Common myeloid progenitor, CD34-positive (primary cell): ENCODE data around the gene TECPR2.
A peak's percentile ranks its signal among the peaks of the same experiment; 100 is the strongest.

Experiments used
- CTCF ChIA-PET: fragments of 350-600 bp; sonication (Branson Sonifier 250); formaldehyde crosslinking; loops from one replicate; lab custom pipeline; 2021; ENCODE audit warnings: antibody characterized with exemption; lab: Charles Lee
- POLR2A ChIA-PET: fragments of 350-600 bp; sonication (Branson Sonifier 250); formaldehyde crosslinking; loops from one replicate; lab custom pipeline; 2021; ENCODE audit warnings: antibody characterized with exemption; lab: Charles Lee
- DNase-seq, 3 donors: peaks; one replicate each; pipeline versions ENCODE4 v3.0.0 to v3.0.0-alpha.2; 2013
- H3K27ac ChIP-seq, 2 experiments: 1 replicate in 1 of 2; 2 replicates in 1 of 2; pipeline ENCODE4 v1.7.0; 2013; ENCODE audit warnings: inconsistent platforms in 2 of 2, low read length in 2 of 2, mild to moderate bottlenecking in 2 of 2, low read depth in 1 of 2, moderate library complexity in 1 of 2; ENCODE audit not compliant: severe bottlenecking in 2 of 2, insufficient read depth in 1 of 2, poor library complexity in 1 of 2
- H3K27me3 ChIP-seq, 5 experiments: replicated peaks in 2 of 5; 1 replicate in 3 of 5; 2 replicates in 2 of 5; pipeline versions ENCODE4 v1.6.1 to v1.7.0; 2013; ENCODE audit warnings: low read length in 4 of 5, mild to moderate bottlenecking in 2 of 5, moderate library complexity in 2 of 5, inconsistent platforms in 1 of 5; ENCODE audit not compliant: insufficient read depth in 5 of 5, control insufficient read depth in 4 of 5
- H3K36me3 ChIP-seq, 4 experiments: 1 replicate in 2 of 4; 2 replicates in 2 of 4; pipeline versions ENCODE4 v1.6.1 to v1.7.0; 2013; ENCODE audit warnings: low read length in 3 of 4, control low read depth in 1 of 4, mild to moderate bottlenecking in 1 of 4; ENCODE audit not compliant: control insufficient read depth in 4 of 4, insufficient read depth in 4 of 4
- H3K4me1 ChIP-seq, 4 experiments: 1 replicate in 3 of 4; 2 replicates in 1 of 4; pipeline versions ENCODE4 v1.6.1 to v1.7.1; 2013; ENCODE audit warnings: low read length in 3 of 4, mild to moderate bottlenecking in 3 of 4, control low read depth in 1 of 4, inconsistent platforms in 1 of 4, moderate library complexity in 1 of 4; ENCODE audit not compliant: control insufficient read depth in 4 of 4, insufficient read depth in 4 of 4; ENCODE audit errors: control extremely low read depth in 1 of 4
- H3K4me3 ChIP-seq, 7 experiments: 1 replicate in 4 of 7; 2 replicates in 3 of 7; pipeline versions ENCODE4 v1.5.1 to v1.7.0; 2013; ENCODE audit warnings: mild to moderate bottlenecking in 7 of 7, low read length in 6 of 7, moderate library complexity in 6 of 7, inconsistent platforms in 2 of 7, low read depth in 2 of 7, control low read depth in 1 of 7; ENCODE audit not compliant: insufficient read depth in 4 of 7, control insufficient read depth in 1 of 7; ENCODE audit errors: extremely low read depth in 1 of 7
- H3K9me3 ChIP-seq, 5 experiments: 1 replicate in 4 of 5; 2 replicates in 1 of 5; pipeline versions ENCODE4 v1.6.1 to v1.7.1; 2013; ENCODE audit warnings: low read length in 4 of 5, mild to moderate bottlenecking in 2 of 5, inconsistent platforms in 1 of 5, low read depth in 1 of 5, moderate library complexity in 1 of 5; ENCODE audit not compliant: control insufficient read depth in 4 of 5, insufficient read depth in 2 of 5; ENCODE audit errors: control extremely low read depth in 1 of 5
- WGBS: methylation state at CpG from one replicate; pipeline ENCODE4 v1.1.5; 2013; ENCODE audit not compliant: insufficient coverage; 5-methylcytosine and 5-hydroxymethylcytosine counted together

TECPR2 gene

GRCh38 chr14:102352213-102352612 lies 10.5 kb upstream of the TECPR2 start:
- no peak for DNase-seq
- Histone ChIP-seq H3K36me3 (peaks cover 3 to 71% (median 54%) of the 10 kb centered on the region in 4 experiments), H3K4me1 (no peaks in the 10 kb centered on the region), H3K4me3 (no peak overlapping the region), H3K9me3 (no peaks in the 10 kb centered on the region), H3K27ac (no peak overlapping the region), H3K27me3 (no peaks in the 10 kb centered on the region)
- CTCF ChIA-PET, result interaction anchor here (1.2 kb wide), 1 partner anchor 86 kb away, joined by 4 read pairs; no protein-coding TSS in a partner anchor
- 83% methylated on average over 1 of the region's 4 CpGs for WGBS
- POLR2A ChIA-PET, result interaction anchor here (0.8 to 1.0 kb wide), 2 partner anchors 10 to 19 kb away, joined by 3 read pairs; no protein-coding TSS in a partner anchor

- H3K9me3 ChIP-seq, result no peaks in the 10 kb centered on the region
- no peaks in the 10 kb centered on the region for H3K27me3 ChIP-seq
- H3K27ac ChIP-seq, result no peak overlapping the region
- no peak for DNase-seq
- WGBS, result 97% methylated on average over 7 of the region's 8 CpGs
- H3K36me3 ChIP-seq, result peaks cover 6 to 71% (median 49%) of the 10 kb centered on the region in 4 experiments
- no peak overlapping the region for H3K4me3 ChIP-seq
- POLR2A ChIA-PET, result interaction anchor here (1.0 kb wide), 1 partner anchor 20 kb away, joined by 3 read pairs; no protein-coding TSS in a partner anchor
- H3K4me1 ChIP-seq, result no peaks in the 10 kb centered on the region
- CTCF ChIA-PET, result no interaction called here
These were observed 9.6 kb upstream of the TECPR2 start for GRCh38 chr14:102353126-102353619.

GRCh38 chr14:102356280-102356679 lies 6.5 kb upstream of the TECPR2 start:
- 92% methylated on average over 2 of the region's 3 CpGs for WGBS
- no peak for DNase-seq
- H3K4me1 ChIP-seq, result no peaks in the 10 kb centered on the region
- POLR2A ChIA-PET, result no interaction called here
- CTCF ChIA-PET, result interaction anchor here (1.2 to 1.5 kb wide), 2 partner anchors 23 to 35 kb away, joined by 3 read pairs; no protein-coding TSS in a partner anchor
- no peak overlapping the region for H3K4me3 ChIP-seq
- H3K27ac ChIP-seq, result no peak overlapping the region
- peaks cover 6 to 55% (median 37%) of the 10 kb centered on the region in 4 experiments for H3K36me3 ChIP-seq
- no peaks in the 10 kb centered on the region for H3K9me3 ChIP-seq
- H3K27me3 ChIP-seq, result no peaks in the 10 kb centered on the region

GRCh38 chr14:102359341-102359740 lies 3.4 kb upstream of the TECPR2 start:
- H3K9me3 ChIP-seq, result no peaks in the 10 kb centered on the region
- 100% methylated on average over 2 of the region's 2 CpGs for WGBS
- ChIA-PET POLR2A (no interaction called here), CTCF (no interaction called here)
- peaks cover 3 to 37% (median 23%) of the 10 kb centered on the region in 4 experiments for H3K36me3 ChIP-seq
- no peak for DNase-seq
- no peaks in the 10 kb centered on the region for H3K27me3 ChIP-seq
- H3K27ac ChIP-seq, result no peak overlapping the region
- peaks cover 11 to 20% (median 19%) of the 10 kb centered on the region in 4 experiments for H3K4me1 ChIP-seq
- no peak overlapping the region for H3K4me3 ChIP-seq

- 100% methylated on average over 1 of the region's 3 CpGs for WGBS
- CTCF ChIA-PET, result interaction anchor here (1.1 to 1.4 kb wide), 2 partner anchors 15 to 39 kb away, joined by 3 to 5 read pairs; no protein-coding TSS in a partner anchor
- POLR2A ChIA-PET, result no interaction called here
These were observed 2.4 kb upstream of the TECPR2 start for GRCh38 chr14:102360388-102360787.

GRCh38 chr14:102362084-102362483 lies 657 bp upstream of the TECPR2 start:
- POLR2A ChIA-PET, result interaction anchor here (0.6 to 1.3 kb wide), 4 partner anchors 10 to 19 kb away, joined by 3 to 5 read pairs (median 4); no protein-coding TSS in a partner anchor
- no peaks in the 10 kb centered on the region for H3K27me3 ChIP-seq
- H3K36me3 ChIP-seq, result peaks cover 3 to 16% (median 9%) of the 10 kb centered on the region in 4 experiments
- peak overlapping the region; percentile 96 to 97 for H3K27ac ChIP-seq
- CTCF ChIA-PET, result interaction anchor here (0.8 to 1.9 kb wide), 3 partner anchors 13 to 76 kb away, joined by 3 to 5 read pairs (median 5); no protein-coding TSS in a partner anchor
- peak overlapping the region; percentile 71 to 98 (median 92) for H3K4me3 ChIP-seq
- peak; percentile 25 to 66 (median 51) for DNase-seq
- WGBS, result 56% methylated on average over 3 of the region's 4 CpGs
- peaks cover 11 to 21% (median 19%) of the 10 kb centered on the region in 4 experiments for H3K4me1 ChIP-seq
- H3K9me3 ChIP-seq, result no peaks in the 10 kb centered on the region

More at GRCh38 chr14:102360388-102360787, 2.4 kb upstream of the TECPR2 start:
- H3K4me3 ChIP-seq, result no peak overlapping the region
- peaks cover 3 to 27% (median 19%) of the 10 kb centered on the region in 4 experiments for H3K36me3 ChIP-seq
- H3K27ac ChIP-seq, result no peak overlapping the region
- H3K27me3 ChIP-seq, result no peaks in the 10 kb centered on the region
- H3K4me1 ChIP-seq, result peaks cover 11 to 21% (median 19%) of the 10 kb centered on the region in 4 experiments
- no peaks in the 10 kb centered on the region for H3K9me3 ChIP-seq
- DNase-seq, result no peak
